ENCODE data around the gene GABRP. TPM values are rescaled to one million over a fixed set of nuclear protein-coding genes. Genes with fewer than 3 reads are reported as not detected.

Gene GABRP
- total RNA-seq, 1 donor from 2014 or later = not detected

DNA sequence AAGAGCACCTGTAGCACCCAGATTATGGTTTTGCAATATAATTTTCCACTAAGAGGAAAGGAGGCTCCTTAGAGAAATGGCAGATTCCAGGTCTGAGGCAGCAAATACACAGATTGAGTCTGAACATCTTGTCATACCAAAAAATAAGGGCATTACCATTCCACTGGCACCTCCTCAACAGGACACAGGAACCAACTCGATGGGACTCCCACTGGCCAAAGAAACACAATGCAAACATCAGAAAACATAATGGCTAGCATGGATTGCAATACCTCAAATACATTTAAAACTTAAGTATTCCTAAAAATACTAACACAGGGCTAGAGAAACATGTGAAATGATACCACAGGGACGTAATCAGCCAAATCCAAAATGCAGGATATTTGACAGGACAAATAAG lies 65.8 kb downstream of the GABRP start:
- H3K79me2 ChIP-seq (ENCODE audit: low read depth) = no peaks in the 10 kb centered on the region
- Mint-ChIP-seq H3K27me3 (ENCODE audit: insufficient read depth, low read depth) (peaks cover 2% of the 10 kb centered on the region), H3K4me3 (no peak overlapping the region)

DNA sequence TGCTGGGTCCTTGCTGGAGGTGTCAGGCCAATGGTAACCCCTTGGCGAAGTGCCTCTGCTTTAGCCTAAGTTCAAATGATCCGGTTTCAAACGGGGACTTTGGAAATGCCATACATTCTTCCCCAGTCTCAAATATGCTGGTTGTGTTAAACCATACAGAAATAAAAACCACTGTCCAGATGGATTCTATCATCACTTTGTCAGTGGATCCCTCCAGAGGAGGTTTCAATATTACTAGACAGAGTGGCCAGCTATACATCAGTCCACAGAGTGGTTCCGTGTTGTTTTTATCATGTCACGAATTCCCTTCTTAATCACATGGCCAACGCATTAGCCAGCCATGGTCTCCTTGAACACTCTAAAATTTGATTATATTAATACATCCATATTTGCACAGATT lies 71.0 kb downstream of the GABRP start:
- no peaks in the 10 kb centered on the region for H3K4me1 Mint-ChIP-seq
- H3K9me3 Mint-ChIP-seq = peaks cover 9% of the 10 kb centered on the region
- H3K4me2 ChIP-seq = no peak overlapping the region

More for the DNA sequence above, 65.8 kb downstream of the GABRP start:
- no peak overlapping the region for H3K27ac ChIP-seq
- no peaks in the 10 kb centered on the region for H3F3A ChIP-seq (ENCODE audit: low read depth)
- H3K36me3 Mint-ChIP-seq = no peaks in the 10 kb centered on the region
- H3K4me3 ChIP-seq = no peak overlapping the region
- H3K27ac Mint-ChIP-seq = no peak overlapping the region
- no peak for DNase-seq (ENCODE audit: low spot score)
- no peak overlapping the region for H3K9ac ChIP-seq
- H3K9me3 ChIP-seq (ENCODE audit: low read depth) = no peaks in the 10 kb centered on the region
- H2AFZ ChIP-seq (replicated peaks) = no peak overlapping the region
- H3K9me3 Mint-ChIP-seq = no peaks in the 10 kb centered on the region
- TF ChIP-seq EZH2 (IDR thresholded peaks at IDR 0.05) (no peak), CTCF (IDR thresholded peaks at IDR 0.05) (peak; percentile 5)
- H3K4me1 Mint-ChIP-seq = no peaks in the 10 kb centered on the region
- H3K27me3 ChIP-seq = no peaks in the 10 kb centered on the region
- no peaks in the 10 kb centered on the region for H3K4me1 ChIP-seq
- H3K4me2 ChIP-seq = no peak overlapping the region
- H4K20me1 ChIP-seq (ENCODE audit: low read depth) = no peaks in the 10 kb centered on the region
- no peaks in the 10 kb centered on the region for H3K36me3 ChIP-seq

DNA sequence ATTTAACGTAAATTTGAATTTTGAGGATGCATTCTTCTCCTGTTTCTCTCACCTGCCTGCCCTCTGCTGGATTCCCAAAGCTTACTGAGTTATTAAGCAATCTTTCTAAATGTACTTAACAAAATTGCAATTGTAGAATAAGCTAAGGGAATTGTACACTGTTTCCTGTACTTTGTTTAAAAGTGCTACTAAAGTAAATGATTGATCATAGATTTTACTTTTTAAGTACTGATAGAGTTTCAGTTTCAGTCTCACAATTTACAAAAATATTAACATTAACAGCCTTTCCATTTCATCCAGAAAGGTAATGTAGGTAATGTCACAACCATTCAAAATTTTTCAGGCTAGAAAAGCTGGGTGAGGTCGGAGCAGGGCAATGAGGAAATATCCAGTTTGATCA lies 73.5 kb downstream of the GABRP start:
- Histone ChIP-seq H3K36me3 (no peaks in the 10 kb centered on the region), H3K9me3 (ENCODE audit: low read depth) (peaks cover 7% of the 10 kb centered on the region), H3K79me2 (ENCODE audit: low read depth) (no peaks in the 10 kb centered on the region), H2AFZ (replicated peaks) (no peak overlapping the region), H3K4me2 (no peak overlapping the region), H3K27ac (no peak overlapping the region), H3K4me1 (no peaks in the 10 kb centered on the region), H3K9ac (no peak overlapping the region), H3K4me3 (no peak overlapping the region), H4K20me1 (ENCODE audit: low read depth) (no peaks in the 10 kb centered on the region), H3K27me3 (no peaks in the 10 kb centered on the region), H3F3A (ENCODE audit: low read depth) (peaks cover 10% of the 10 kb centered on the region)
- H3K27ac Mint-ChIP-seq = no peak overlapping the region
- peaks cover 22% of the 10 kb centered on the region for H3K9me3 Mint-ChIP-seq
- H3K36me3 Mint-ChIP-seq = no peaks in the 10 kb centered on the region
- H3K4me3 Mint-ChIP-seq = no peak overlapping the region
- TF ChIP-seq EZH2 (IDR thresholded peaks at IDR 0.05) = no peak
- no peak for TF ChIP-seq EZH2phosphoT487 (IDR thresholded peaks at IDR 0.05)
- no peak for TF ChIP-seq CTCF (IDR thresholded peaks at IDR 0.05)
- DNase-seq (ENCODE audit: low spot score) = no peak
- H3K4me1 Mint-ChIP-seq = peaks cover 3% of the 10 kb centered on the region
- peaks cover 7% of the 10 kb centered on the region for H3K27me3 Mint-ChIP-seq (ENCODE audit: insufficient read depth, low read depth)

More for the DNA sequence above, 71.0 kb downstream of the GABRP start:
- TF ChIP-seq EZH2 (IDR thresholded peaks at IDR 0.05) (no peak), CTCF (IDR thresholded peaks at IDR 0.05) (no peak), EZH2phosphoT487 (IDR thresholded peaks at IDR 0.05) (no peak)
- Histone ChIP-seq H3K36me3 (no peaks in the 10 kb centered on the region), H3K9me3 (ENCODE audit: low read depth) (no peaks in the 10 kb centered on the region), H3K9ac (no peak overlapping the region), H3K27me3 (no peaks in the 10 kb centered on the region), H4K20me1 (ENCODE audit: low read depth) (no peaks in the 10 kb centered on the region), H3K79me2 (ENCODE audit: low read depth) (no peaks in the 10 kb centered on the region), H3K4me3 (no peak overlapping the region), H3F3A (ENCODE audit: low read depth) (no peaks in the 10 kb centered on the region), H2AFZ (replicated peaks) (no peak overlapping the region), H3K4me1 (no peaks in the 10 kb centered on the region), H3K27ac (no peak overlapping the region)
- no peak overlapping the region for H3K27ac Mint-ChIP-seq
- H3K36me3 Mint-ChIP-seq = no peaks in the 10 kb centered on the region
- no peak overlapping the region for H3K4me3 Mint-ChIP-seq
- DNase-seq (ENCODE audit: low spot score) = no peak
- peaks cover 4% of the 10 kb centered on the region for H3K27me3 Mint-ChIP-seq (ENCODE audit: insufficient read depth, low read depth)

All from neural progenitor cell (in vitro differentiated cells).